Ramos (cell line): Measurements from ENCODE around the gene TMEM232.
"Not testable (repeated sequence)": the region's sequence is repeated elsewhere in the genome, so short reads cannot be mapped to it uniquely, and the experiment has no call there.

ENCODE experiments used
- in situ Hi-C: fragments of 300-500 bp; cut with MboI; formaldehyde crosslinking; loops from one replicate; pipeline ENCODE4 v1.14.3; 2022; ENCODE audit warnings: low sequenced_read_pairs; ENCODE audit not compliant: unreplicated experiment

The TMEM232 gene

GRCh38 chr5:110716247-110717245, 9.9 kb downstream of the TMEM232 start:
- in situ Hi-C loops: no loop called here

DNA sequence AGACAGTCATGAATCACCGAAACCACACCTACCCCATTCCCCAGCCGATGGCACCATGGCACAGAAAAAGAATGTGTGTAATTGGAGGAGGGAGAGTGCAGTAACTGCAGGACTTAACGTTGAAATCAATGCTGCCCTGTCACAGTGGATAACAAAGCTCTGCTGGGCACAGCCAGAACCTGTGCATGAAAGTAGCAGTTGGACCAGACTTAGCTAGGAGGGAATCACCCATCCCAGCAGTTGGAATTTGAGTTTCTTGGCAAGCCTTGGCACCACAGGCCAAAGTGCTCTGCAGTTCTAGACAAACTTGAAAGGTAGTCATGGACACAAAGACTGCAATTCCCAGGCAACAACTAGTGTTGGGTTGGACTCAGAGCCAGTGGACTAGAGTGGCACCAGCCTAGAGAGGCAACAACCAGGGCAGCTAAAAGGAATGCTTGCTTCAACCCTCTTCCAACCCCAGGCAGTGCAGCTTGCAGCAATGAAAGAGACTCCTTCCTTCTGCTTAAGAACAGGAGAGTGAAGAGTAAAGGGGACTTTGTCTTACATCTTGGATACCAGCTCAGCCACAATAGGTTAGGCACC, 19.1 kb downstream of the TMEM232 start:
- in situ Hi-C loops: no loop called here

DNA sequence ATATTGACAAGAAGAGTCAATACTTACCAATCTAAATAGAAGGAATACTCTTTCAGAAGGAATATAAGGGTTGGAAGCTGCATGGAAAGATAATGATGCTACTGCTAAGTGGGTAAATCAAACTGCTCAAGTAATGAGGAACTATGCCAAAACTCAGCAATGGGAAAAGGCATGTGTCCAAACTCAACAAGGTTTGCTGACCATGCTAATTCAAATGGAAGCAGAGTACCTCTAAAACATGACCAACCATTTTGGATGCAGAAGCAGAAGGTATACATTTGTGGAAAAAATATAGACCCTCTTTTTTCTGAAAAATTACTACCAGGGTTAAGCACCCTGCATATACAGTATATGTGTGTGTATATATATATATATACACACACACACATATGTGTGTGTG, 21.1 kb downstream of the TMEM232 start:
- in situ Hi-C loops: no loop called here

GRCh38 chr5:110703481-110703880, 23.0 kb downstream of the TMEM232 start:
- in situ Hi-C loops: no loop called here

DNA sequence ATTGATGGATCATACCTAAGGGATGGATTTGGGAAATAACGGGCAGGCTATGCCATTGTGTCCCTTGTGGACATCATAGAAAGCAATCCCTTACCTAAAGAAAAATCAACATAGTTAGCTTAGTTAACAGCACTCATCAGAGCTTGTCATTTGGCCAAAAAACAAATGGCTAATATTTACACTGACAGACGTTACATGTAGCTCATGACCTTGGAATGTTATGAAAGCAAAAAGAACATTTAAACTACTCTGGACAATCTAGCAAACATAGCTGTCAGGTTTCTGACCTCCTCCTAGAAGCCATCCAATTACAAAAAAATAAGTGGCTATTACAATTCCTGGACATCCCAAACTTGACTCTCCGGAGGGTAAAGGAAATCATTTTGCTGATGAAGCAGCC, 23.8 kb downstream of the TMEM232 start:
- in situ Hi-C loops: no loop called here

GRCh38 chr5:110702300-110702699, 24.2 kb downstream of the TMEM232 start:
- in situ Hi-C loops: no loop called here

- in situ Hi-C loops: not testable (repeated sequence)
Observed at GRCh38 chr5:110692669-110693068, 33.8 kb downstream of the TMEM232 start.

DNA sequence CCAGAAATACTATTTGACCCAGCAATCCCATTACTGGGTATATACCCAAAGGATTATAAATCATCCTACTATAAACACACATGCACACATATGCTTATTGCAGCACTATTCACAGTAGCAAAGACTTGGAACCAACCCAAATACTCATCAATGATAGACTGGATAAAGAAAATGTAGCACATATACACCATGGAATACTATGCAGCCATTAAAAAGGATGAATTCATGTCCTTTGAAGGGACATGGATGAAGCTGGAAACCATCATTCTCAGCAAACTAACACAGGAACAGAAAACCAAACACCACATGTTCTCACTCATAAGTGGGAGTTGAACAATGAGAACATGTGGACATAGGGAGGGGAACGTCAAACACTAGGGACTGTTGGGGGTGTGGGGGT, 35.9 kb downstream of the TMEM232 start:
- in situ Hi-C loops: not testable (repeated sequence)

GRCh38 chr5:110687485-110687884, 39.0 kb downstream of the TMEM232 start:
- in situ Hi-C loops: no loop called here

DNA sequence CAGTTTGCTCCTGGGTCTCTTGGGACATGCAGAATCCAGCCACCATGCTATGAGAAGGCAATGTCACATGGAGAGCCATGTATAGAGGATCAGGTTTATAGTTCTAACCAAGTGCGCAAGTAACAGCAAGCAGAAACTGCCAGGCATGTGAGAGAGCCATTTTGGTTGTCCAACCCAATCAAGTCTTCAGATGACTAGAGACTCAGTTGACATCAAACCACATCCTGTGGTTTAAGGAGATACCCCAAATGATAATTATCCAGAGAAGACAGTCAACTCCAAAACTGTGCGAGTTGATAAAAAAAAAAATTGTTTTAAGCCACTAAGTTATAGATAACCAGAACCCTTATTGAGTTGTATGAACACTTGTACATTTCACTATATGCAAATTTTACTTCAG, 40.2 kb downstream of the TMEM232 start:
- in situ Hi-C loops: no loop called here

- in situ Hi-C loops: no loop called here
Observed at GRCh38 chr5:110681953-110682352, 44.5 kb downstream of the TMEM232 start.

GRCh38 chr5:110681109-110681508, 45.4 kb downstream of the TMEM232 start:
- in situ Hi-C loops: no loop called here

DNA sequence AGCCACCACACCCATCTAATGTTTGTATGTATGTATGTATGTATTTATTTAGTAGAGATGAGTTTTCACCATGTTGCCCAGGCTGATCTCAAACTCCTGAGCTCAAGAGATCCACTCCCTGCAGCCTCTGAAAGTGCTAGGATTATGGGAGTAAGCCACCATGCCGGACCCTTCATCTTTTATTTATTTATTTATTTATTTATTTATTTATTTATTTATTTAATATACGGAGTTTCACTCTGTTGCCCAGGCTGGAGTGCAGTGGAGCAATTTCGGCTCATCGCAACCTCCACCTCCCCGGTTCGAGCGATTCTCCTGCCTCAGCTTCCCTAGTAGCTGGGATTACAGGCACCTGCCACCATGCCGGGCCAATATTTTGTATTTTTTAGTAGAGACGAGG, 49.9 kb downstream of the TMEM232 start:
- in situ Hi-C loops: not testable (repeated sequence)

GRCh38 chr5:110665184-110665726, 61.2 kb downstream of the TMEM232 start:
- in situ Hi-C loops: no loop called here

DNA sequence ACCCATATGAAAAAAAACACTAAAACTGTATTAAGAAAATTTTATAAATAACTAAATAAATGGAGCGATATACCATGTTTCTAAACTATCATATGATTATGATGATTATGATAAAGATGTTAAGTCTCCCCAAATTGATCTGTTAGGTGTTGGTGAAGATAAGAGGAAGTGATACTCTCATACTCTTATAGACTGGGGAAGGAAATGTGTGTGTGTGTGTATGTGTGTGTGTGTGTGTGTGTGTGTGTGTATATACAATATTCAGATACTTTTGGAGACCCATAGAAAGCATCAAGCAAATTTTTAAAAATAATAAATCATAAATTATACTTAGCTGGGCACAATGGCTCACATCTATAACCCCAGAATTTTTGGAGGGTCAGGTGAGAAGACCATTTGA, 62.9 kb downstream of the TMEM232 start:
- in situ Hi-C loops: no loop called here

DNA sequence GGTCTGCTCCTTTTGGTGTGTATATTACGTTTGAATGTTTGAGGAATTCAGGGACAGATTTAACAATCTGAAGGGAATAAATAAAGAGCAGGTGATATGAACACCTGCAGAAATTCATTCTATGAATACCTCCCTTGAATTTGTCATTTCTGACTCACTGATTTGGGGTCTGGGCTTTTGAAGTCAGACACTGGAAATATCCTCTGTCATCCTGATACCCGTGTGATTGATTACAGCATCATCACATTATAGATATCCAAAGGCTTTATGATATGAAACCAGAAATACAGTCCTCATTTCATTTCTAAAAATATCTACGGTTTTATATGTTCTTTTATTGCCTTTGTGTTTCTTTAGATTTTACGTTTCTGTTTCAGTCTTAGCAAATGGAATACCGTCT, 68.5 kb downstream of the TMEM232 start:
- in situ Hi-C loops: no loop called here

DNA sequence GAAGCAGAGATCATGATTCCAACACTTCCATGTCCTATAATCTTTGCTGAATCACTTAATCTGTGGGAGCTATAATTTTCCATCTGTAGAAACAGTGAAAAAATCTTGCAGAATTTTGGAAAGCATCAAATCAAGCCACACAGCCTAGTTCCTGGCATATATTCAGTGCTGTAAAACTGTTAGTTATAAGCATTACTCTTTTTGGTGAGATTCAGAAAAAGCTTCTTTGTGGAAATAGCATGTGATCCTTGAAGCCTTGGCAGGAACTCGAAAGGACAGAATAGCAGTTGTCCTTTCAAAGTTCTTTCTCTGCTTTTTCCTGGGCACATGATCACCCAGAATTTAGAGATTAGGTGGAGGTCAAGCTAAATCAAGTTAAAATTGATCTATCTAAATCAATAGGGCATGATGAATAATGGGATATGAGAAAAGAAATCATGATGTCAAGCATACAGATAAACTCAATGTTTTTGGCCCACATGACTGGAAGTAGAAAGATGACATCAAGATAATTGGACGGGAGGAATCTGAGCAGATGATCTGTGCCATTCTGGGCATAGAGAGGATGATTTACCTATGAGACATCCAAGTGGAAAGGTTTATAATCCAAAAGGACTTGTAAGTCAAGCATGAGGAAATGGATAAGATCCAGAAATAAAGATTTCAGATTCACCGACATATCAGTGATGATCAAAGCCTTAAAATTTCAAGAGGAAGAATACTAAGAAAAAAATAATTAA, 73.1 kb downstream of the TMEM232 start:
- in situ Hi-C loops: no loop called here

DNA sequence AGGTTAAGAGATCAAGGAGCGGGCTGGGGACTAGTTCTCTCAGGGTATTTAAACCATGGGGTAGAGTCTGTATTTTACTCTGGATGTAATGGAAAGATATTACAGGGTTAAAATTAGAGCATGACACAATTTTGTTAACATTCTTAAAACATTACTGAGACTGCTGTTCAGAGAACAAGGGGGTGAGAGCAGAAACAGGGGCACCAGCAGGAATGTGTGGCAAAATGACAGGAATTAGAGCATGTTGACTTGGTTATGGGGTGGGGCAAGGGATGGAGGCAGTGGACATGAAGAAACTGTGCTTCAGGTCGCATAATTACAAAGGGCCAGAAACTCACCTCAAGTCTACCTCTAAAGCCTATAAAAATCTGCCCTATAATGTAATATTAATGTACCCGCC, 75.0 kb downstream of the TMEM232 start:
- in situ Hi-C loops: no loop called here

DNA sequence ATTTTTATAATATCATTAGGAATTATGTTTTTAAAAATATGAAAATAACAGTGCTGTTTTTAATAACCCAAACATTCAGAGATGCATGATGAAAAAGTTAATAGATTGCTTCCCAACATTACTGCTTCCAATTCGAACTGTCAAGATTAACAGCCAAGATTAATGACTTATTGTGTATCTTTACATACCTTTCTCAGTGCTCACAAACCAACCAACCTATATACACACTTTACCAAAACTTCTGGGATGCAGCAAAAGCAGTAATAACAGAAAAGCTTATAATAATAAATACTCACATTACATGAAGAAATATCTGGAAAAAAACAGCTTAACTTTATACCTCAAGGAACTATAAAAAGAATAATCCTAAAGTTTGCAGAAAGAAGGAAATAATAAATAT, 82.1 kb downstream of the TMEM232 start:
- in situ Hi-C loops: no loop called here

DNA sequence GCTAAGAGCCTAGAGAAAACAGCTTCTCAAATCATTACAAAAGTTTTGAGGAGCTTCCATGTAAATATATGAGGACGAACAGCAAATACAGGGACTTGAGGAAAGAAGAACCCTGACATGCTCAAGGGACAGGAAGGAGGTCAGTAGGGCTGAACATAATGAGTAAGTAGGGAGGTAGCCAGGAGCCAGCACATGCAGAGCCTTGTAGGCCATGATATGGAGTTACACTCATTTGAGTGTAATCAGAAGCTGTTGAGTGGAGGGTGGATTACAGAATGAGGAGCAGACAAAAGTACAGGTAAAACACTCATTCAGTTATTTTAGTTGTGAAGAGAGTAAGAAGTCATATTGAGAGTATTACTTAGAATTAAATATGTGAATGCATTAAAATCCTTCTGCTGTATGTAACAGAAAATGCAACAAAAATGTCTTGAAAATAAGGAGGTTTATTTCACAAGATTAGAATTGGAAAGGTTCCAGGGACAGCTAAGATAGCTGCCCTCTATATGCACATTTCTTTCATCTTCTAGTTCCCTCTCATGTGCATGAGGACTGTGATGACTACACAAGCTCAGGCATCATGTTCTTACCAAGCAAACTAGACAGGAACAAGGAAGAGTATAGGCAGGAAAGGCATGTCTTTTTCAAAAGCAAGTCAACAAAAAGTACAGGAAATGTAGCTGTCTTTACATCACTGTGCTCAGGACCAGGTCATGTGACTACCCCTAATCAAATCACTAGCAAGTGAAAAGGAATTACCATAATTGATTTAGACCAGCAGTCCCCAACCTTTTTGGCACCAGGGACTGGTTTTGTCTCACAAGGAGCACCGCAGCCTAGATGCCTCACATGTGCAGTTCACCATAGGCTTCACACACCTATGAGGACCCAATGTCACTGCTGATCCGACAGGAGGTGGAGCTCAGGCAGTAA, 87.2 kb downstream of the TMEM232 start:
- in situ Hi-C loops: no loop called here
